ENCODE measurements around the gene KRTAP3-1. TPM values are rescaled to one million over a fixed set of nuclear protein-coding genes. Genes with fewer than 3 reads are reported as not detected.

The KRTAP3-1 gene
- total RNA-seq, 1 experiment from 2014 or later, result not detected

GRCh38 chr17:41052566-41052965, 43.6 kb upstream of the KRTAP3-1 start:
- H3K23me2 ChIP-seq (ENCODE audit: insufficient read length, low read depth, low read length, poor library complexity, severe bottlenecking), result no peaks in the 10 kb centered on the region
- TF ChIP-seq CTCF (conservative IDR thresholded peaks at IDR 0.05), result no peak
- H3K27ac Mint-ChIP-seq, result no peak overlapping the region

More at GRCh38 chr17:41052566-41052965, 43.6 kb upstream of the KRTAP3-1 start:
- Histone ChIP-seq H4K20me1 (ENCODE audit: control insufficient read depth, insufficient read depth, insufficient read length) (no peaks in the 10 kb centered on the region), H2AK5ac (ENCODE audit: insufficient read length, low read length) (no peak overlapping the region), H3K23ac (ENCODE audit: insufficient read length, low read depth, low read length) (no peak overlapping the region), H4K8ac (replicated peaks; ENCODE audit: insufficient read length, low read depth, low read length) (no peak overlapping the region), H2BK12ac (ENCODE audit: insufficient read length, low read depth, low read length) (no peak overlapping the region), H2BK20ac (ENCODE audit: low read depth, low read length, poor library complexity, severe bottlenecking) (no peak overlapping the region), H3K4ac (ENCODE audit: low read depth, low read length) (no peak overlapping the region), H2BK120ac (ENCODE audit: low read depth, low read length, poor library complexity, severe bottlenecking) (no peak overlapping the region), H3T11ph (ENCODE audit: low read length) (no peak overlapping the region), H3K27me3 (ENCODE audit: insufficient read depth, low read length) (no peaks in the 10 kb centered on the region), H4K91ac (ENCODE audit: insufficient read length, low read depth, low read length) (no peak overlapping the region), H3K4me1 (ENCODE audit: insufficient read depth, low read length) (no peaks in the 10 kb centered on the region), H3K56ac (ENCODE audit: insufficient read length, low read depth, low read length) (no peak overlapping the region), H2BK5ac (ENCODE audit: insufficient read length, low read length) (no peak overlapping the region), H2BK15ac (ENCODE audit: low read depth, low read length) (no peak overlapping the region), H3K79me1 (ENCODE audit: insufficient read depth, low read depth, low read length, poor library complexity, severe bottlenecking) (no peaks in the 10 kb centered on the region), H3K18ac (ENCODE audit: insufficient read length, low read depth, low read length) (no peak overlapping the region), H4K5ac (ENCODE audit: insufficient read length, low read depth, low read length) (no peak overlapping the region), H3K4me2 (ENCODE audit: insufficient read depth, insufficient read length, low read length) (no peak overlapping the region), H3K79me2 (ENCODE audit: insufficient read depth, low read length) (no peaks in the 10 kb centered on the region), H2AFZ (ENCODE audit: low read length) (no peak overlapping the region), H3K9ac (ENCODE audit: extremely low read depth, insufficient read length, low read length) (no peak overlapping the region), H3K27ac (ENCODE audit: insufficient read length, low read depth, low read length) (no peak overlapping the region), H3K14ac (ENCODE audit: insufficient read depth, low read length) (no peak overlapping the region), H3K9me3 (ENCODE audit: control insufficient read depth, low read depth, low read length) (no peaks in the 10 kb centered on the region)
- no peaks in the 10 kb centered on the region; a peak in 1 of 7 replicates for H3K36me3 Mint-ChIP-seq (ENCODE audit: insufficient read depth in 1 of 3, low read depth in 3 of 3)
- DNase-seq, result no peak
- H3K4me3 Mint-ChIP-seq, result no peak overlapping the region
- H3K9me3 Mint-ChIP-seq, result peaks cover 0 to 6% of the 10 kb centered on the region in 2 experiments; a peak in 2 of 5 replicates
- no peaks in the 10 kb centered on the region for H3K27me3 Mint-ChIP-seq (ENCODE audit: low read depth)
- peaks cover 16% of the 10 kb centered on the region in 2 experiments for H3K4me1 Mint-ChIP-seq

Data from H9 (cell line).